Smooth muscle cell of the coronary artery (primary cell): ENCODE data around the gene OTOR. TPM values are rescaled to one million over a fixed set of nuclear protein-coding genes. Genes with fewer than 3 reads are reported as not detected.

ENCODE experiments used
- total RNA-seq: library from RNA; depleted of rRNA; stranded (reverse); fragments of >200 nt; gene quantifications from 2 replicates; pipeline ENCODE4 v1.2.3, GENCODE V29; 2014; ENCODE audit warnings: low replicate concordance

OTOR gene
- total RNA-seq: not detected in 2 replicates

GRCh38 chr20:16748308-16748900 is at the start of gene OTOR:
Gene OTOR (plus strand): TSS chr20:16748358. CDS start chr20:16748402, 44 bp downstream.

GRCh38 chr20:16729565-16730460 is 18.3 kb upstream of the OTOR start, which contains the start of gene SNRPB2:
Gene SNRPB2 (plus strand): TSS chr20:16730026. CDS start chr20:16731703, 1,677 bp downstream.

Other genes starting within 250 kb of the OTOR start
- 8.6 and 15.3 TPM in 2 replicates for gene KIF16B, start 174.9 kb upstream of the OTOR start, total RNA-seq
- gene SNRPB2, start 18.3 kb upstream of the OTOR start, total RNA-seq: 31.8 and 50.0 TPM in 2 replicates